ENCODE results near the gene LDLRAD4.

DNA sequence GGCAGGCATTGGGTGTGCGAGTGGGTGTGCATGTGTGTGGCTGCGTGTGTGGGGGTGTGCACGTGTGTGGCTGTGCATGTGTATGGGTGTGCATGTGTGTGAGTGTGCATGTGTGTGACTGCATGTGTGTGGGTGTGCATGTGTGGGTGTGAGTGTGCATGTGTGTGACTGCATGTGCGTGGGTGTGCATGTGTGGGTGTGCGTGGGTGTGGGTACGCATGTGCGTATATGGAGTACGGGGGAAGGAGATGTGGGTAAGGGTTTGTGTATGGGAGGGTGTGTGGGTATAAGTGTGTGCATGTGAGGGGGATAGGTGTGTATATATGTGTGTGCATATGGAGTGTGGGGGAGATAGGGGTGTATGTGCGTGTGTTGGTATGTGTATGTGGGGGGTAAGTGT lies 371.4 kb downstream of the LDLRAD4 start:
- TF ChIP-seq, protein P1, sequence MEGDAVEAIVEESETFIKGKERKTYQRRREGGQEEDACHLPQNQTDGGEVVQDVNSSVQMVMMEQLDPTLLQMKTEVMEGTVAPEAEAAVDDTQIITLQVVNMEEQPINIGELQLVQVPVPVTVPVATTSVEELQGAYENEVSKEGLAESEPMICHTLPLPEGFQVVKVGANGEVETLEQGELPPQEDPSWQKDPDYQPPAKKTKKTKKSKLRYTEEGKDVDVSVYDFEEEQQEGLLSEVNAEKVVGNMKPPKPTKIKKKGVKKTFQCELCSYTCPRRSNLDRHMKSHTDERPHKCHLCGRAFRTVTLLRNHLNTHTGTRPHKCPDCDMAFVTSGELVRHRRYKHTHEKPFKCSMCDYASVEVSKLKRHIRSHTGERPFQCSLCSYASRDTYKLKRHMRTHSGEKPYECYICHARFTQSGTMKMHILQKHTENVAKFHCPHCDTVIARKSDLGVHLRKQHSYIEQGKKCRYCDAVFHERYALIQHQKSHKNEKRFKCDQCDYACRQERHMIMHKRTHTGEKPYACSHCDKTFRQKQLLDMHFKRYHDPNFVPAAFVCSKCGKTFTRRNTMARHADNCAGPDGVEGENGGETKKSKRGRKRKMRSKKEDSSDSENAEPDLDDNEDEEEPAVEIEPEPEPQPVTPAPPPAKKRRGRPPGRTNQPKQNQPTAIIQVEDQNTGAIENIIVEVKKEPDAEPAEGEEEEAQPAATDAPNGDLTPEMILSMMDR (IDR thresholded peaks at IDR 0.05), result no peak
- no peak for TF ChIP-seq POLR2A (IDR thresholded peaks at IDR 0.05)

Data from tibial nerve (tissue), 3 donors.